HUES6 (cell line): ENCODE measurements around the gene SKA2.
"Not testable (repeated sequence)": the region's sequence is repeated elsewhere in the genome, so short reads cannot be mapped to it uniquely, and the experiment has no call there.

Experiments
- H3K27ac ChIP-seq: 2 replicates; pipeline ENCODE4 v1.7.0; 2013; ENCODE audit warnings: low read depth, mild to moderate bottlenecking, low read length, inconsistent platforms
- H3K27me3 ChIP-seq: 2 replicates; pipeline ENCODE4 v1.6.1; 2013; ENCODE audit warnings: low read length; ENCODE audit not compliant: control insufficient read depth, insufficient read depth
- H3K36me3 ChIP-seq: 2 replicates; pipeline ENCODE4 v1.6.1; 2013; ENCODE audit warnings: low read length; ENCODE audit not compliant: control insufficient read depth, insufficient read depth
- H3K4me1 ChIP-seq: 2 replicates; pipeline ENCODE4 v1.6.1; 2013; ENCODE audit warnings: low read length; ENCODE audit not compliant: control insufficient read depth, insufficient read depth
- H3K4me3 ChIP-seq: 2 replicates; pipeline ENCODE4 v1.5.1; 2013; ENCODE audit warnings: low read depth, low read length
- H3K9ac ChIP-seq: one replicate; pipeline ENCODE4 v1.6.1; 2013; ENCODE audit warnings: mild to moderate bottlenecking, low read length
- H3K9me3 ChIP-seq: 2 replicates; pipeline ENCODE4 v1.6.1; 2013; ENCODE audit warnings: low read depth, low read length; ENCODE audit not compliant: control insufficient read depth, insufficient read depth

SKA2 gene

DNA sequence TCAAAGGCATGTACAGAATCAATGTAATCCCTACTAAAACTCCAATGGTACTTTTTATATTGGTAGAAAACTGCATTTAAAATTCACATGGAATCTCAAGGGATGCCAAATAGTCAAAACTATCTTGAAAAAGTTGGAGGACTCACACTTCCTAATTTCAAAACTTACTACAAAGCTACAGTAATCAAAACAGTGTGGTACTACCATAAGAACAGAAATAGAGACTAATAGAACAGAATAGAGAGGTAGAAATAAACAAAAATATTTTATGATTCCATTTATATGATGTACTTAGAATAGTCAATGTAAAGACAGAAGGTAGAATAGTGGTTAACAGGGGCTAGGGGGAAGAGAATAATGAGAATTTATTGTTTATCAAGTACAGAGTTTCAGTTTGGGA, 57.1 kb downstream of the SKA2 start:
- H3K27ac ChIP-seq = no peak overlapping the region
- H3K36me3 ChIP-seq = peaks cover 33% of the 10 kb centered on the region
- H3K4me3 ChIP-seq = no peak overlapping the region
- no peaks in the 10 kb centered on the region for H3K4me1 ChIP-seq
- no peaks in the 10 kb centered on the region for H3K27me3 ChIP-seq
- 0 out of 2 replicates have a peak, but pooled peaks cover 3% of the 10 kb centered on the region for H3K9me3 ChIP-seq
- no peak overlapping the region for H3K9ac ChIP-seq

DNA sequence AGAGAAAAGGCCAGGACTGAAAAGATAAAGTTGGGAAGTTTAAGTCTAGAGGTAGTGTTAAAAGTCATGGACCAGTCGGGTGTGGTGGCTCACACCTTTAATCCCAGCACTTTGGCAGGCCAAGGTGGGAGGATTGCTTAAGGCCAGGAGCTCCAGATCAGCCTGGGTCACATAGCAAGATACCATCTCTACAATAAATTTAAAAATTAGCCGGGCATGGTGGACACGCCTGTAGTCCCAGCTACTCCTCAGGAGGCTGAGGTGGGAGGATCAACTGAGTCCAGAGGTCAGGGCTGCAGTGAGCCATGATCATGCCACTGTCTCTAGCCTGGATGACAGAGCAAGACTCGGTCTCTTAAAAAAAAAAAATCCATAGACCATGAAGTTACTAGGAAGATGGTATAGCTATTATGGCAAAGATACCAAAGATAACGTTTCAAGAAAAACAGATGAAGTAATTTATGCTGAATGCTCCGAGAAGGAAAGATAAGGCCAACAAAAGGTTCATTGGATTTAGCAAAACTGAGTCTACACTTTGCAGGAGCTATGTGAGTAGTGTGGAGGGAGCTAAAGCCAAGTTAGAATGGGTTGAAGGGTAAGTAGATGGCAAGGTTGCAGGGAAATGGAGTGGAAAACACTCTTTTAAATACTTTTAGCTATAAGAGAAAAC, 60.0 kb downstream of the SKA2 start:
- Histone ChIP-seq H3K4me1 (no peaks in the 10 kb centered on the region), H3K27me3 (no peaks in the 10 kb centered on the region), H3K27ac (no peak overlapping the region), H3K9me3 (0 out of 2 replicates have a peak, but pooled peaks cover 3% of the 10 kb centered on the region), H3K4me3 (no peak overlapping the region), H3K36me3 (peaks cover 19% of the 10 kb centered on the region), H3K9ac (no peak overlapping the region)

DNA sequence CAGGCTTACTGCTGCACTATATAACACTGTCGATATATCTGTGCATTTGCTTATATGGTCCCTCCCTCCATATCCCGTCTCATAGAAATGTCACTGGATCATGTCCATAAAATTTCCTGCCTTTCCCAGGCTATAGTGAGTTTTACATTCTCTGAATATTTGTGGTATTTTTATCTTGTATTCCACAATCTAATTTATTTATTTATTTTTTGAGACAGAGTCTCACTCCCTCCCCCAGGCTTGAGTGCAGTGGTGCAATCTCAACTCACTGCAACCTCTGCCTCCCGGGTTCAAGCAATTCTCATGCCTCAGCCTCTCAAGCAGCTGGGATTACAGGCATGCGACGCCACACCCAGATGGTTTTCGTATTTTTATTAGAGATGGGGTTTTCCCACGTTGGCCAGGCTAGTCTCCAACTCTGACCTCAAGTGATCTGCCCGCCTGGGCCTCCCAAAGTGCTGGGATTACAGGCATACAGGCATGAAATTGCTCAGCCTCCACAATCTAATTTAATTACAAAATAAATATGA, 61.2 kb downstream of the SKA2 start:
- Histone ChIP-seq H3K4me1 (no peaks in the 10 kb centered on the region), H3K36me3 (peaks cover 21% of the 10 kb centered on the region), H3K27ac (no peak overlapping the region), H3K27me3 (no peaks in the 10 kb centered on the region), H3K9ac (no peak overlapping the region), H3K9me3 (0 out of 2 replicates have a peak, but pooled peaks cover 3% of the 10 kb centered on the region), H3K4me3 (no peak overlapping the region)

DNA sequence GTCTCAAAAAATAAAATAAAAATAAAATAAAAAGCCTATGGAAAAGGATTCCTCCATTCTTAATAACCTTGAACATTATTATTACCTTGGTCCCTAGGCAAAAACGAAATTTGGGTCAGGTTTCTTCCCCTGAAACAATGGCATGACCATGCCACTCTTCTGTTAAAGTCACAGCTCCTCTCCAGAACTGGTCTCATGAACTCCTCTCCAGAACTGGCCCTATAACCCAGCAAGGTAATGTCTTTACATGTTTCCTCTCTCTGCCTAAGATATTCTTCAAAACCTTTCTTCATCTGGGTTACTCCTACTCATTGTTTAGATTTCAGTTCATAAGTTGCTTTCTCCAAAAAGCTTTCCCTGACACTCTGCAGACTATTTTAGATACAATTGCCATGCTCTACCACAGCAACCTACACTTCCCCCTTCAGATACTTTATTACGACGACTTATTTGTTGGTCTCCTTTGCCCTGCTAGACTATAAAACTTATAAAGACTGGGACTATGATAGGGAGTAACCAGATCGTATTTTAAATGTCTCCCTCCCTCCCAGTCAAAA, 61.8 kb downstream of the SKA2 start:
- Histone ChIP-seq H3K27ac (no peak overlapping the region), H3K36me3 (peaks cover 23% of the 10 kb centered on the region), H3K4me1 (no peaks in the 10 kb centered on the region), H3K9me3 (0 out of 2 replicates have a peak, but pooled peaks cover 3% of the 10 kb centered on the region), H3K9ac (no peak overlapping the region), H3K4me3 (no peak overlapping the region), H3K27me3 (no peaks in the 10 kb centered on the region)

DNA sequence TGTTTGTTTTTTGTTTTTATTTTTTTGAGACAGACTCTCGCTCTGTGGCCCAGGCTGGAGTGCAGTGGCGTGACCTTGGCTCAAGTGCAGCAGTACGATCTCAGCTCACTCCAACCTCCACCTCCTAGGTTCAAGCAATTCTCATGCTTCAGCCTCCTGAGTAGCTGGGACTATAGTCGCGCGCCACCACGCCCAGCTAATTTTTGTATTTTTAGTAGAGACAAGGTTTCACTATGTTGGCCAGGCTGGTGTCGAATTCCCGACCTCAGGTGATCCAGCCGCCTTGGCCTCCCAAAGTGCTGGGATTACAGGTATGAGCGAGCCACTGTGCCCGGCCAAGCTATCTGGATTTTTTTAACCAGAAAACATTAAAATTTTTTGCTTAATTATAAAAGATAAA, 64.4 kb downstream of the SKA2 start:
- H3K4me1 ChIP-seq = not testable (repeated sequence)

DNA sequence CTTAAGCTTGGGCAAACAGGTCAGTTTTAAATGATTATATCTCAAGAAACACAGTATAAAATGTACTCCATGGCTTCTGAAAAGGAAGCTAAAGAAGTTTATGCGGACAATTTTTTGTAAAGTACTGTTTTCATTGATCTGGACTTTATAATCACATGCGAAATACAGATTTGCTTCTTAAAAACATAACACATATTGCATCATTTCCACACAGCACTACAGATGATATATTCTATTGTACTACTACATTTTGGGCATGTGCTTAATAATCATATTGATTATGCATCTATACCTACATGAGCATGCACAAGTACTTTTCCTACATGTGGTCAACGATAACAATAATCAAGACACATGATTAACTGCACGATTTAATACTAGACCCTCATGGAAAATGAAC, 70.8 kb downstream of the SKA2 start:
- H3K9ac ChIP-seq = no peak overlapping the region
- peaks cover 58% of the 10 kb centered on the region for H3K36me3 ChIP-seq
- no peaks in the 10 kb centered on the region for H3K27me3 ChIP-seq
- H3K4me3 ChIP-seq = no peak overlapping the region
- no peak overlapping the region for H3K27ac ChIP-seq
- no peaks in the 10 kb centered on the region for H3K4me1 ChIP-seq
- no peaks in the 10 kb centered on the region for H3K9me3 ChIP-seq

More for the DNA sequence above, 64.4 kb downstream of the SKA2 start:
- peaks cover 31% of the 10 kb centered on the region for H3K36me3 ChIP-seq
- not testable (repeated sequence) for H3K27ac ChIP-seq, H3K9ac ChIP-seq, H3K27me3 ChIP-seq, H3K4me3 ChIP-seq, H3K9me3 ChIP-seq

DNA sequence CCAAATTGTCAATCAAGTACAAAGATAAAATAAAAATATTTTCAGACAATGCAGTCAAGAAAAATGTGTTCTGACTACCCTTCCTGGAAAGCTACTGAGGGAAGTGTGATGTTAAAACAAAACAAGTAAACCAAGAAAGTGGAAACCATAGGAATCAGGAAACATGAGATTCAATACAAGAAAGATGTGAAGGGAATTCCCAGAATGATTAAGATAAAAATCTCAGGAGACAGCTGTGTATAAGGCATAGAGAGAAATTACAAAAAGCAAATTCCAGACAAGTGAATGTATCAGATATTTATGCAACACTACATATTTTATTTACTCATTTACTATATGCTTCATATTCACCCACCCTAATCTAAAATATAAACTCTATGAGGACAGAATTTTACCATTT, 80.5 kb downstream of the SKA2 start:
- Histone ChIP-seq H3K36me3 (peaks cover 74% of the 10 kb centered on the region), H3K27me3 (no peaks in the 10 kb centered on the region), H3K9ac (no peak overlapping the region), H3K27ac (no peak overlapping the region), H3K9me3 (no peaks in the 10 kb centered on the region), H3K4me3 (no peak overlapping the region), H3K4me1 (no peaks in the 10 kb centered on the region)

DNA sequence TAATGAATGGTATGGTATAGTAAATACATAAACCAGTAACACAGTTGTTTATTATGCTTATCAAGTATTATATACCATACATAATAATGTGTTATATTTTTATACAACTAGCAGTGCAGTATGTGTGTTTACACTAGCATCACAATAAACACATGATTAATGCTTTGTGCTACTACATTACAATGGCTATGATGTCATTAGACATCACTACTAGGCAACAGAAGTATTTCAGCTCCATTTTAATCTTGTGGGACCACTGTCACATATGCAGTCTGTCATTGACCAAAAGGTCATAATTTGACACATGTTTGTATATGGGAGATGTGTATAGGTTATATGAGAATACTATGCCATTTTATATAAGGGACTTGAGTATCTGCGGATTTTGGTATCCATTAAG, 81.0 kb downstream of the SKA2 start:
- Histone ChIP-seq H3K4me1 (no peaks in the 10 kb centered on the region), H3K27ac (no peak overlapping the region), H3K9me3 (no peaks in the 10 kb centered on the region), H3K36me3 (peaks cover 73% of the 10 kb centered on the region), H3K27me3 (no peaks in the 10 kb centered on the region), H3K4me3 (no peak overlapping the region), H3K9ac (no peak overlapping the region)

DNA sequence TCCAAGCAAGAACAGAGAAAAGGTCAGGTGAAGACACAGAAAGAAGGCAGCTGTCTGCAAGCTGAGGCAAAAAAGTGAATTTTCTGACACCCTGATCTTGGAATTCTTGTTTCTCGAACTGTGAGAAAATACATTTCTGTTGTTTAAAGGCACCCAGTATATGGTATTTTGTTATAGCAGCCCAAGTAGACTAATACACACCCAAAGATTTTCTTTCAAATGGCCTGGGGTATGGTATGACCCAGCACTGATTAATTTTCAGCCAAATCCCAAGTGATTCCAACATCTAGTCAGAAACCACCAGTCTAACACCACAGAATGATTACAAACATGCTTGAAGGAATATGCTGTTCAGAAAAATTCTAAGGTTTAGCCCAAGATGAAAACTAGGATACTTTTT, 85.1 kb downstream of the SKA2 start:
- Histone ChIP-seq H3K36me3 (peaks cover 75% of the 10 kb centered on the region), H3K4me1 (no peaks in the 10 kb centered on the region), H3K4me3 (no peak overlapping the region), H3K27ac (no peak overlapping the region), H3K9ac (no peak overlapping the region), H3K9me3 (no peaks in the 10 kb centered on the region), H3K27me3 (no peaks in the 10 kb centered on the region)

DNA sequence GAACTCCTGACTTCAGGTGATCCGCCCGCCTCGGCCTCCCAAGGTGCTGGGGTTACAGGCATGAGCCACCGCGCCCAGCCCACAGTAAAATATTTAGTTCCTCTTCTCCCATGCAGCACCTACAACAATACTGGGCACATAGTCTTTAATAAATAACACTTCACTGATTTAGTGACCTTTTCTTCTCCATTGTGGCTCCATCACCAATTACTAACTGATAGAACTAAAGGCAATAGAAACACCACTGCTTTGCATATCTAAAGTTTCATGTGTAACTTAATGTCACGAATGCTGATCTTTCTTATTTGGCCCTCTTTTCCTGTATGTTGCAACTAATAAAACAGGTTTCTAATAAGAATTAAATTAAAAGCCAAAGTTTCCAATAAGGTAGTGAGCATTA, 87.2 kb downstream of the SKA2 start:
- Histone ChIP-seq H3K9me3 (no peaks in the 10 kb centered on the region), H3K4me3 (no peak overlapping the region), H3K36me3 (peaks cover 76% of the 10 kb centered on the region), H3K27ac (no peak overlapping the region), H3K9ac (no peak overlapping the region), H3K27me3 (no peaks in the 10 kb centered on the region), H3K4me1 (no peaks in the 10 kb centered on the region)

DNA sequence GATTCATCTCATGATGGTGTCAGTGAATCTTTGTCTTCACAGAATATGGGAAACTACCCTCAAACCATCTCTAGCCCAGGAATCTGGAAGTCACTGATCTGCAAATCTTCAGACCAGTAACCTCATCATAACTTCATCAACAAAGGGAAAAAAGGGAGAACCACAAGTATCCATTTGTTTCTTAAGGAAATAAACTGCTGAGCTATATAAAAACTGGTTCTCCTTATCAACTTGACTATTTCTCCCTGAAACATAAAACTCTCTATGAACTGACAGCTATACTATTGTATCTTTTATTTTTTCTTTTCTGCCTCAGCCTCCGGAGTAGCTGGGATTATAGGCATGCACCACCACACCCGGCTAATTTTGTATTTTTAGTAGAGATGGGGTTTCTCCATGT, 87.6 kb downstream of the SKA2 start:
- Histone ChIP-seq H3K27ac (no peak overlapping the region), H3K4me1 (no peaks in the 10 kb centered on the region), H3K9me3 (no peaks in the 10 kb centered on the region), H3K4me3 (no peak overlapping the region), H3K27me3 (no peaks in the 10 kb centered on the region), H3K36me3 (peaks cover 77% of the 10 kb centered on the region), H3K9ac (no peak overlapping the region)
